GM19351 (cell line): ENCODE data around the gene PDCD5.
"Not testable (repeated sequence)": the region's sequence is repeated elsewhere in the genome, so short reads cannot be mapped to it uniquely, and the experiment has no call there.

Experiments
- ATAC-seq: cut with Tn5 transposase; IDR thresholded peaks from one replicate; pipeline ENCODE4 v1.9.1; 2021; ENCODE audit warnings: mild to moderate bottlenecking, moderate library complexity; ENCODE audit not compliant: unreplicated experiment

The PDCD5 gene, protein sequence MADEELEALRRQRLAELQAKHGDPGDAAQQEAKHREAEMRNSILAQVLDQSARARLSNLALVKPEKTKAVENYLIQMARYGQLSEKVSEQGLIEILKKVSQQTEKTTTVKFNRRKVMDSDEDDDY

GRCh38 chr19:32580901-32581704 is at the start of gene PDCD5:
Gene PDCD5 (plus strand): TSS chr19:32581190. CDS start chr19:32581262, 72 bp downstream.
- ATAC-seq = peak; percentile 88

DNA sequence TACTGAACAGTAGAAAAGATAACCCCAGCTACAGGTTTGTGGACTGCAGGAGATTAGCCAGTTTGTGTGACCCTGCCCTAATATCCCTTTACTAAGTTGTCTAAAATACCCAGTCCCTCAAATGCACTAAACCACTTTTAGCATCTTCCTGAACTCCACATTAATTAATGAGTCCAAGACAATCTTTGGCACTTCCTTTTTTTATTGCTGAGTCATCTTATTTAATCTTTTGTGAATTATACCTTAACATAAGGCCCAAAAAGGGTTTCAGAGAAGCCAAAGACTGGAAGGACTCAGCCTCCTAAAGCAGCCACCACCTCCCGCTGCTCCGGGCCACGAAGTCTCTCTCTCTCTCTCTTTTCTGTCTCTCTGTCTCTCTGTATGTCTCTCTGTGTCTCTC is 48.8 kb upstream of the PDCD5 start:
- no peak for ATAC-seq

DNA sequence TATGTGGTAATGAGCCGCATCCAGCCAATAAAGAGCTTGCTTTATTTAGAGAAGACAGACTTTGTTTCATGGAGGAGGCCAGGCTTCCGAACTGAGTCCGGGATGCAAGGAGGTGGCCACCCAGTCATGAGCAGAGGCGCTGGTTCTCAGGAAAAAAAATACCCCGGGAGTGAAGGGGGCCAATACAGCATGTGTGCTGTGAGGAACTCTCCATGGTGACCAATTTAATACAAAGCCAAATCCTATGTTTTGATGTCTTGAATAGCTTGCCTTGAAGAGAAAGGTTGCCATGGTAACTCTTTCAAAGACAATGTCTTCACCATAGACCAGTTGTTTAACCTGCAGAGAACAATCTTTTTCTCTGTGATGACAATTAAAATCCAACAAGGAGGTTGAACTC is 43.4 kb upstream of the PDCD5 start:
- ATAC-seq = no peak

- no peak for ATAC-seq
Measured at GRCh38 chr19:32539240-32539916, 41.6 kb upstream of the PDCD5 start.

GRCh38 chr19:32540621-32541020 is 40.4 kb upstream of the PDCD5 start:
- no peak for ATAC-seq

DNA sequence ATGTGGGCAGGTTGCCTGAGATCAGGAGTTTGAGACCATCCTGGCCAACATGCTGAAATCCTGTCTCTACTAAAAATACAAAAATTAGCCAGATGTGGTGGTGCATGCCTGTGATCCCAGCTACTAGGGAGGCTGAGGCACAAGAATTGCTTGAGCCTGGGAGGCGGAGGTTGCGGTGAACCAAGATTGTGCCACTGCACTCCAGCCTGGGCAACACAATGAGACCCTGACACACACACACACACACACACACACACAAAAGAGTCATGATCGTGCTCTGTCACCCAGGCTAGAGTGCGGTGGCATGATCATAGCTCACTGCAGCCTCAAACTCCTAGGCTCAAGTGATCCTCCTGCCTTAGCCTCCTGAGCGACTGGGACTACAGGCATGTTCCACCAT is 39.6 kb upstream of the PDCD5 start:
- not testable (repeated sequence) for ATAC-seq

DNA sequence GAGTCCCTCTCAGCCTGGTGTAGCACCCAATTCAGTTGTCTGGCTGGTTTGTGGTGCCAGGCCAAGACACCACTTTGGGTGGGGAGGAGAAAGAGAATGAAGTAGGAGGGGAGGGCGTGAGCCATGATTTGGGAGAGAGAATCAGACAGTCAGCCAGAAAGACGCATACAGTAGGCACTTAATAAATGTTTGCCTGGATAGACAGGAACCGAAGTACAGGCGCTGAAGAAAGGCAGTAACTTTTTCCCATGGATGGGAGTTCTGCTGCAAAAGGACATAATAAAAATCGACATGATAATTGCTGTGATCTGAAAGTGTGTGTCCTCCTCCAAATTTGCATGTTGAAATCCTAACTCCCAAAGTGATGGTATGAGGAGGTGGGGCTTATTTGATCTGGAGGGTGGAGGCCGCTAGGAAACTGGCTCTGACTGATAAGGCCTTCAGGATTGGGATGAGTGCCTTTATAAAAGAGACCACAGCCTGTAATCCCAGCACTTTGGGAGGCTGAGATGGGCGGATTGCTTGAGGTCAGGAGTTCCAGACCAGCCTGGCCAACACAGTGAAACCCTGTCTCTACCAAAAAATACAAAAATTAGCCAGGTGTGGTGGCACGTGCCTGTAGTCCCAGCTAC is 38.4 kb upstream of the PDCD5 start:
- no peak for ATAC-seq

DNA sequence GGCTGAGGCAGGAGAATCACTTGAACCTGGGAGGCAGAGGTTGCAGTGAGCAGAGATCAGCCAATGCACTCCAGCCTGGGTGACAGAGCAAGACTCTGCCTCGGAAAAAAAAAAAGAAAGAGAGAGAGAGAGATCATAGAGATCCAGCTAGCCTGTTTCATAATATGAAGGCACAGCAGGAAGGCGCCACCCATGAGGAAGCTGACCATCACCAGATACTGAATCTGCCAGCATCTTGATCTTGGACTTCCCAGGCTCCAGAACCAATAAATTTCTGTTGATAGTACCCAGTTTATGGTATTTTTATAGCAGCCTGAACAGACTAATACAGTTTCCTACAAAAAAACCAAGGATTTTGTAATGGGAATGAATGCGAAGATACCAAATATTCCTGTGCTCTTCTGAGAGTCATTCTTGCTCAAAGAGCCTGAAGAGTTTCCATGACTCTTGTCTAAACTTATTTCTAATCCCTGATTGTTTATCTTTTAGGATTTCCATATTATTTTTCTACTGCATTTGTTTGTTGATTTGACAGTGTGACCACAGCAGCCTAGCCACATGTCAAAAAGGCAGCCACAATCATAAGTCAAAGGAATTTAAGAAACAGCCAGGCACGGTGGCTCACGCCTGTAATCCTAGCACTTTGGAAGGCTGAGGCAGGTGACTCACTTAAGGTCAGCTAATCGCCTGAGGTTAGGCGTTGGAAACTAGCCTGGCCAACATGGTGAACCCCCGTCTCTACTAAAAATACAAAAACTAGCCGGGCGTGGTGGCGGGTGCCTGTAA is 37.7 kb upstream of the PDCD5 start:
- ATAC-seq = no peak

DNA sequence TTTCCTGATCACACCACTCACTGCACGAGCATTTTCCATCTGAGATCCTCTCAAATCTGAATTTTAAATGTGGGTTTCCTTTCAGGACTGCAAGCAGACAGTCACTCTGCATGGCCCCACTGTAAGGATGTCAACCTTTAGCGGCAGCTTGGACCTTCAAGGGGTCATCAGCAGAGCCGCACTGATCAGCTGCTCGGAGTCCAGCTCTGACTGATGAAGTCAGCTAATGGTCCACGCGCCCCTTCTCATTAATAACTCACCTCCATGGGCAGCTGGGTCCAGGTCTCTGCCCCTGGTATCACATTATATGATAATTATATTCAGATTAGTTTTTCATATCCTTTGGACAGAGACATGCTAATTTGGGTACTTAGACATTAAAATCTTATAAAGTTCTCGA is 36.1 kb upstream of the PDCD5 start:
- no peak for ATAC-seq

GRCh38 chr19:32550666-32551065 is 30.3 kb upstream of the PDCD5 start:
- no peak for ATAC-seq

DNA sequence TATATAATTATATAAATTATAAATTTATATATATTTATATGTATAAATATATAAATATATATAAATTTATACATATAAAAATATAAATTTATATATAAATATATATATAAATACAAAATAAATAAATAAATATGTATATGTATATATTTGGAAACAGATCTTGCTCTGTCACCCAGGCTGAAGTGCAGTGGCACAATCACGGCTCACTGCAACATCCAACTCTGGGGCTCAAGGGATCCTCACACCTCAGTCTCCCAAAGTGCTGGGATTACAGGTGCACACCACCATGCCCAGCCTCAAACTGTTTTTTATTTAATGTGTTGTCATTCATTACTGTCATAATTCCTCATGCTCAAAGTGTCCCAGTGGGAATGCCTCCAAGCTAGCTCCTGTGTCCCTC is 25.2 kb upstream of the PDCD5 start:
- no peak for ATAC-seq

DNA sequence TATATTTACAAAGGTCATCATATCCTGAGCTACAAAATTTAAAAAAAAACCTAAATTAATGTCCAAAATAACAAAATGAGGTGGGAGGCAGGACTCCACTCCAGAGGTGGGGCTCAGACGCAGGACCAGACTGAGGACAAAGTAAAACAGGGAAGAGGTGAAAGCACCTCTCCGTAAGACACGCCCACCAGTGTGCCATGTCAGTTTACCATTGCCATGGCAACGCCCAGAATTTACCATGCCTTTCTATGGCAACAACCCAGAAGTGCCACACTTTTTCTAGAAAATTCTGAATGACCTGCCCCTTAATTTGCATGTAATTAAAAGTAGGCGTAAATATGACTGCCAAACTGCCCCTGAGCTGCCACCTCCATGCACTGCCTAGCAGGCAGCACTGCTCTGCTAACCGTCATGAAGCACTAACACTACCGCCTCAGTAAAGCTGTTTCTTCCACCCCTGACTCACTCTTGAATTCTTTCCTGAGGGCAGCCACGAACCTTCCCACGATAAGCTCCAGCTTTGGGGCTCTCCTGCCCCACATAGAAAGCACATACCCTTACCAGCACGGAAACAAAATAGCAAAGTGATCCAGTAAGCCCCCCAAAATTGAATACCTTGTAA is 22.3 kb upstream of the PDCD5 start:
- no peak for ATAC-seq

DNA sequence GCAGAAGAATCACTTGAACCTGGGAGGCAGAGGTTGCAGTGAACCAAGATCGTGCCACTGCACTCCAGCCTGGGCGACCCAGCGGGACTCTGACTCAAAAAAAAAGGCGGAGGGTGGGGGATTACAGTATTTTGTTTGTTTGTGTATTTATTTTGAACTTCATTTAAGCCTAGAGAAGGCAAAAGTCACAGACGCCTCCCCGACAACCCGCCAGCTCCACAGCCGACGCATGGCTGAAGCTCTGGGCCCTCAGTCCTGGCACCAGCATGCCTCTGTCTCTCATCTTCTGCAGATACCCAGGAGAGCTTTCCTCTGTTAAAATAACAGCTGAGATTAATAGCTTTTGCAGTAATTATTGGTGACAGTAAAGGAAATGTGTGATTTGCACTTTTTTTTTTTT is 17.2 kb upstream of the PDCD5 start:
- ATAC-seq = no peak

DNA sequence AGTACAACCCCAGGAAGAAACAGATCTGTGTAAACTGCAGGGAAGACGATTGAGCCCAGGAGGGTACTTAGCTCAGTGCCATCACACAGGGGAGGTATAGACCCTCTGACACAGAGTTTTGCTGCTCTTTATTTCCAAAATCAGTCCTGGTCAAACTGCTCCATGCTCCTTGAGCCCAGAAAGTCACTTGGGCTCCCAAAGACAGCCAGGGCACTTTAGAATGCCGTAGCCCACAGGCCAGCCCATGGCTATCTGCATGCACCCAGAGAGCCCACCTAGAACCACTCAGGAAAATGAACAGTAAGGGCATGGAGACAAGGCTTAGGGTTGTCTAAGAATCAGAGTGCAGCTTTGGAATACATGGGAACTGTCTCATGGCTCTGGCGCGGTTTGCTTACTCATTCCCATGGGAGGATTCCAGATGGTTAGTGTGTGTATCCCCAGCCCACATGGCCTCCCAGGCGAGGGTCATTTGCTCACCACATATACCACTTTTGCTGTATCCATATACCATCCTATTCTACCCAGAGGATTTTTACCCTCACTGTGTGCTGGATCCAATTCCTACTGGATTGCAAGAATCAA is 14.7 kb upstream of the PDCD5 start:
- no peak for ATAC-seq

GRCh38 chr19:32567486-32567885 is 13.5 kb upstream of the PDCD5 start:
- ATAC-seq = no peak

GRCh38 chr19:32570081-32570785 is 10.8 kb upstream of the PDCD5 start:
- ATAC-seq = no peak

- not testable (repeated sequence) for ATAC-seq
Measured at GRCh38 chr19:32571471-32572075, 9.4 kb upstream of the PDCD5 start.

GRCh38 chr19:32572700-32573491 is 8.1 kb upstream of the PDCD5 start:
- ATAC-seq = not testable (repeated sequence)
